ENCODE data around the gene PHF2. TPM values are rescaled to one million over a fixed set of nuclear protein-coding genes. Genes with fewer than 3 reads are reported as not detected.

The PHF2 gene
- total RNA-seq, 1 experiment from 2014 or later = 18.9 TPM

GRCh38 chr9:93587651-93588347 is 11.4 kb downstream of the PHF2 start:
- TF ChIP-seq CTCF (IDR thresholded peaks at IDR 0.05; ENCODE audit: unreplicated experiment) = no peak
- BruUV-seq (replicated peaks) = no TSS peak
- intact Hi-C loops (cut with micrococcal nuclease) = no loop called here
- H3K4me3 Mint-ChIP-seq (ENCODE audit: unreplicated experiment) = no peak overlapping the region
- DNase-seq (ENCODE audit: unreplicated experiment) = no peak
- H3K36me3 Mint-ChIP-seq (ENCODE audit: insufficient read depth, unreplicated experiment) = peaks cover 10% of the 10 kb centered on the region
- H3K27me3 Mint-ChIP-seq (ENCODE audit: insufficient read depth, unreplicated experiment) = no peaks in the 10 kb centered on the region
- H3K9me3 Mint-ChIP-seq (ENCODE audit: unreplicated experiment) = peaks cover 5% of the 10 kb centered on the region
- H3K4me1 Mint-ChIP-seq (ENCODE audit: insufficient read depth, unreplicated experiment) = peaks cover 6% of the 10 kb centered on the region
- no peak overlapping the region for H3K27ac Mint-ChIP-seq (ENCODE audit: low read depth, unreplicated experiment)
- CTCF ChIA-PET = no interaction called here
- POLR2A ChIA-PET = interaction anchor here (0.6 kb wide), 1 partner anchor 13 kb away, joined by 3 read pairs; no protein-coding TSS in a partner anchor

GRCh38 chr9:93588641-93589609 is 12.5 kb downstream of the PHF2 start:
- no TSS peak for BruUV-seq (replicated peaks)
- POLR2A ChIA-PET = no interaction called here

GRCh38 chr9:93589688-93590087 is 13.3 kb downstream of the PHF2 start:
- no TSS peak for BruUV-seq (replicated peaks)
- no peak for TF ChIP-seq CTCF (IDR thresholded peaks at IDR 0.05; ENCODE audit: unreplicated experiment)
- no peaks in the 10 kb centered on the region for H3K9me3 Mint-ChIP-seq (ENCODE audit: unreplicated experiment)
- POLR2A ChIA-PET = interaction anchor here (0.9 kb wide), 1 partner anchor 12 kb away, joined by 3 read pairs; no protein-coding TSS in a partner anchor
- DNase-seq (ENCODE audit: unreplicated experiment) = no peak
- no peak overlapping the region for H3K27ac Mint-ChIP-seq (ENCODE audit: low read depth, unreplicated experiment)
- no peak overlapping the region for H3K4me3 Mint-ChIP-seq (ENCODE audit: unreplicated experiment)
- H3K4me1 Mint-ChIP-seq (ENCODE audit: insufficient read depth, unreplicated experiment) = peaks cover 22% of the 10 kb centered on the region
- peaks cover 10% of the 10 kb centered on the region for H3K36me3 Mint-ChIP-seq (ENCODE audit: insufficient read depth, unreplicated experiment)
- H3K27me3 Mint-ChIP-seq (ENCODE audit: insufficient read depth, unreplicated experiment) = no peaks in the 10 kb centered on the region
- CTCF ChIA-PET = no interaction called here
- intact Hi-C loops (cut with micrococcal nuclease) = no loop called here

More at GRCh38 chr9:93588641-93589609, 12.5 kb downstream of the PHF2 start:
- Mint-ChIP-seq H3K27ac (ENCODE audit: low read depth, unreplicated experiment) (no peak overlapping the region), H3K4me1 (ENCODE audit: insufficient read depth, unreplicated experiment) (peaks cover 15% of the 10 kb centered on the region), H3K36me3 (ENCODE audit: insufficient read depth, unreplicated experiment) (peaks cover 10% of the 10 kb centered on the region), H3K27me3 (ENCODE audit: insufficient read depth, unreplicated experiment) (no peaks in the 10 kb centered on the region), H3K4me3 (ENCODE audit: unreplicated experiment) (no peak overlapping the region), H3K9me3 (ENCODE audit: unreplicated experiment) (no peaks in the 10 kb centered on the region)
- CTCF ChIA-PET = no interaction called here
- no peak for DNase-seq (ENCODE audit: unreplicated experiment)
- intact Hi-C loops (cut with micrococcal nuclease) = no loop called here
- TF ChIP-seq CTCF (IDR thresholded peaks at IDR 0.05; ENCODE audit: unreplicated experiment) = no peak

GRCh38 chr9:93590609-93591234 is 14.3 kb downstream of the PHF2 start:
- H3K36me3 Mint-ChIP-seq (ENCODE audit: insufficient read depth, unreplicated experiment) = peaks cover 10% of the 10 kb centered on the region
- intact Hi-C loops (cut with micrococcal nuclease) = no loop called here
- TF ChIP-seq CTCF (IDR thresholded peaks at IDR 0.05; ENCODE audit: unreplicated experiment) = no peak
- no peaks in the 10 kb centered on the region for H3K27me3 Mint-ChIP-seq (ENCODE audit: insufficient read depth, unreplicated experiment)
- DNase-seq (ENCODE audit: unreplicated experiment) = no peak
- no peak overlapping the region for H3K27ac Mint-ChIP-seq (ENCODE audit: low read depth, unreplicated experiment)
- ChIA-PET POLR2A (interaction anchor here (0.9 kb wide), 1 partner anchor 13 kb away, joined by 3 read pairs; no protein-coding TSS in a partner anchor), CTCF (no interaction called here)
- no peaks in the 10 kb centered on the region for H3K9me3 Mint-ChIP-seq (ENCODE audit: unreplicated experiment)
- H3K4me1 Mint-ChIP-seq (ENCODE audit: insufficient read depth, unreplicated experiment) = peaks cover 22% of the 10 kb centered on the region
- H3K4me3 Mint-ChIP-seq (ENCODE audit: unreplicated experiment) = no peak overlapping the region
- no TSS peak for BruUV-seq (replicated peaks)

Data from MCF 10A (cell line).